Inflammatory macrophage treated with lipopolysaccharide for 1 hour (primary cell): Measurements from ENCODE around the gene RND1.

ENCODE experiments used
- DNase-seq, 2 donors: peaks; one replicate each; pipeline ENCODE4 v3.0.0-alpha.2; 2020 to 2022

The RND1 gene

GRCh38 chr12:48826209-48826855 lies 39.3 kb downstream of the RND1 start:
- DNase-seq = no peak

GRCh38 chr12:48824905-48825304 lies 40.8 kb downstream of the RND1 start:
- DNase-seq = no peak

GRCh38 chr12:48824112-48824511 lies 41.6 kb downstream of the RND1 start:
- DNase-seq = no peak

GRCh38 chr12:48823281-48823680 lies 42.4 kb downstream of the RND1 start:
- DNase-seq = no peak

- no peak for DNase-seq
Measured at GRCh38 chr12:48822711-48823110, 43.0 kb downstream of the RND1 start.

- no peak for DNase-seq
Measured at GRCh38 chr12:48822139-48822538, 43.5 kb downstream of the RND1 start.

GRCh38 chr12:48819986-48820725 lies 45.5 kb downstream of the RND1 start:
- no peak for DNase-seq

GRCh38 chr12:48818831-48819590 lies 46.7 kb downstream of the RND1 start:
- DNase-seq = no peak

- peak in 1 of 2 donors; percentile 29 for DNase-seq
Measured at GRCh38 chr12:48817873-48818830, 47.5 kb downstream of the RND1 start, which contains the start of gene CACNB3. TSS of gene CACNB3 (plus strand) at chr12:48818496. CDS start at chr12:48818930, 434 bp downstream.

- DNase-seq = no peak
Measured at GRCh38 chr12:48816143-48816854, 49.4 kb downstream of the RND1 start.

- peak; percentile 29 to 57 for DNase-seq
Measured at GRCh38 chr12:48815126-48816110, 50.3 kb downstream of the RND1 start.

GRCh38 chr12:48814262-48815125 lies 51.2 kb downstream of the RND1 start:
- peak; percentile 63 to 89 for DNase-seq

GRCh38 chr12:48813465-48814261 lies 52.0 kb downstream of the RND1 start:
- DNase-seq = no peak

- no peak for DNase-seq
Measured at GRCh38 chr12:48812389-48812788, 53.3 kb downstream of the RND1 start.

GRCh38 chr12:48811437-48812090 lies 54.1 kb downstream of the RND1 start:
- DNase-seq = no peak

- no peak for DNase-seq
Measured at GRCh38 chr12:48810903-48811431, 54.7 kb downstream of the RND1 start.

- DNase-seq = peak; percentile 24 to 51
Measured at GRCh38 chr12:48807981-48808380, 57.7 kb downstream of the RND1 start.
